Measurements from ENCODE around the gene ARHGDIA.

The ARHGDIA gene

DNA sequence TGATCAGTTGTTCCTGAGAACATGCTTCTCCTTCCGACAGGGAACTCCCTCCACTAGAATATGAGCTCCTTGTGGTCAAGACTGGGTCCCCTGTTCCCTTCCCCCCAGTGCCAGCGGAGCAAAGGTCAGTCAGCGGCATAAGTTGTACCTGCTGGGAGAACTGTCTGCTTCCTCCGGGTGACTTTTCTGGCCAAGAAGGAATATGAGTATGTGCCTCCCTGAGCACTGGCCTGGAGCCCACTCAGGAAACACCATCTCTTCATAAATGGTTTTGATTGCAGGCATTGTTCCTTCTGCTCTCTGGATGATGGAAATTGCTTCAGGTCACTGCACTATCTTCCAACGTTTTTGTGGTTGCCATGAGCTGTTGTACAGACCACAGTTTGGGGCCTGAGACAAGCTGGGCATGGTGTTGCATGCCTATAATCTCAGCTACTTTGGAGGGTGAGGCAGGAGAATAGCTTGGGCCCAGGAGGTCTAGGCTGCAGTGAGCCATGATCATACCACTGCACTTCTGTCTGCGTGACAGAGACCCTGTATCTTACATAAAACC lies 7.9 kb downstream of the ARHGDIA start:
- DNase-seq: no peak

- DNase-seq: peak; percentile 100
Observed at GRCh38 chr17:81860756-81861568, 10.2 kb downstream of the ARHGDIA start.

DNA sequence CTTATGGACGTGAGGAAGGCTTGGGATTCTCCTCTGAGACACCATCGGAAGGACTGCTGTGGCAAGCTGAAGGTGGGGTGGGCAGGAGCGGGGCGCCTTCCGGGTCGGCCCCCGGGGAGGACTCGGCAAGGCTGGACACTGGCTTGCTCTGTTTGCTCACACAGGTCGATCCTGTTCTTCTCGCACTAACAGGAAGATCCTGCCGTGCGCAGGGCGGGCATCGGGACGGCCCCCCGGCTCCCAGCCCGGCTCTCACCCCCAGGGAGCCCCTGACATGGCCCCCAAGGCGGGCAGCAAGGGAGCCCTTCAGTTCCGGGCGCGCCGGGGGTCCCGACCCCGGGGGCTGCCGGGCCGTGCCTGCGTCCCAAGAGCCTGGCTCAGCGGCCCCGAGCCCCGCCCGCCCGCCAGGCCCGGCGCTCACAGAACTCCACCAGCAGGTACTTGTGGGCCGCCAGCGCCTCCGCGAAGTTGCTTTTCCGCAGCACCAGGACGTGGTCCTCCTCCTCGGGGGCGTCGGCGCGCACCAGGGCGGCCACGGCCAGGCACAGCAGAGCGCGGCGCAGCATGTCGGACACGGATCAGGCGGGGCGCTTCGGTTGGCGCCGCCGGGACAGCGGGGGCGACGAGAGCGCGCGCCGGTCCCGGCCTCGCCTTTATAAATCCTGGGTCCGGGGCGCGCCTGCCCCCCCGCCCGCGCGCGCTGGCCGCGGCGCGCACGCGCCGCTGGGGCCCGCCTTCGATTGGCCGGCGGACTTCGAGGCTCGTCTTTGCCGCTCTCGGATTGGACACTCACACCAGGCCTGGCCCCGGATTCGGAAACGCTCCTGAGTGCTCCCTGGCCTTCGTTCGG lies 11.0 kb downstream of the ARHGDIA start, which contains the start of gene P4HB:
Gene P4HB (minus strand): TSS at position 630 of the 850 bp plus-strand sequence. CDS start 64 bp downstream, at position 566.
- DNase-seq: peak in 1 of 3 donors; percentile 99

- DNase-seq: peak; percentile 36 to 51 (median 51)
Observed at GRCh38 chr17:81858967-81859905, 11.9 kb downstream of the ARHGDIA start.

DNA sequence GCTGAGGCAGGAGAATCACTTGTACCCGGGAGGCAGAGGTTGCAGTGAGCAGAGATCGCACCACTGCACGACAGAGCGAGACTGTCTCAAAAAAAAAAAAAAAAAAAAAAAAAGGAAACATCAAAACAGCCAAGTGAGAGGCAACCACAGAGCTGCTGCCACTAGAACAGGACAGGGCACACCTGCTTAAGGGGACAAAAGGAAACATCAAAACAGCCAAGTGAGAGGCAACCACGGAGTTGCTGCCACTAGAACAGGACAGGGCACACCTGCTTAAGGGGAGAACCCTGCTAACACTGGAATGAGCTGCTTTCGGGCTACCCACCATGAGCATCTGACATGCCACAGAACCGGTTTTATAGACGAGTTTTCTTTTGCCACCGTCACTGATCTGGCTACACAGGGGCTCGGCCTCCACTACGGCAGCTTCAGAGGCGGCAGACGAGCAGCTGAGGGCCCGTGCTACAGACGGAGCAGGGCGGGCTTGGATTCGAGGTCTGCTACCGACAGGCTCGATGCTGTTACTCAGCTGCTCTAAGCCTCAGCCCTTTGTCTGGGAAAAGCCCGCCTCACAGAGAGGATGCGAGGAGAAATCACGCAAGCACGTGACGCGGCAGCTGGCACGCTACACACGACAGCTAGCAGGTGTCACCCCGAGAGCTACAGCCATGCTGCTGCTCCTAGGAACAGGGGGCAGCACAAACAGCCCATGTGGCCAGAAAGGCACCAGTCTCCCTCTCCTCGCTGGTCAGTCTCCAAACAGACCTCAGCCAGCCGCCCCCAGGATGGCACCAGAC lies 12.8 kb downstream of the ARHGDIA start:
- DNase-seq: no peak

DNA sequence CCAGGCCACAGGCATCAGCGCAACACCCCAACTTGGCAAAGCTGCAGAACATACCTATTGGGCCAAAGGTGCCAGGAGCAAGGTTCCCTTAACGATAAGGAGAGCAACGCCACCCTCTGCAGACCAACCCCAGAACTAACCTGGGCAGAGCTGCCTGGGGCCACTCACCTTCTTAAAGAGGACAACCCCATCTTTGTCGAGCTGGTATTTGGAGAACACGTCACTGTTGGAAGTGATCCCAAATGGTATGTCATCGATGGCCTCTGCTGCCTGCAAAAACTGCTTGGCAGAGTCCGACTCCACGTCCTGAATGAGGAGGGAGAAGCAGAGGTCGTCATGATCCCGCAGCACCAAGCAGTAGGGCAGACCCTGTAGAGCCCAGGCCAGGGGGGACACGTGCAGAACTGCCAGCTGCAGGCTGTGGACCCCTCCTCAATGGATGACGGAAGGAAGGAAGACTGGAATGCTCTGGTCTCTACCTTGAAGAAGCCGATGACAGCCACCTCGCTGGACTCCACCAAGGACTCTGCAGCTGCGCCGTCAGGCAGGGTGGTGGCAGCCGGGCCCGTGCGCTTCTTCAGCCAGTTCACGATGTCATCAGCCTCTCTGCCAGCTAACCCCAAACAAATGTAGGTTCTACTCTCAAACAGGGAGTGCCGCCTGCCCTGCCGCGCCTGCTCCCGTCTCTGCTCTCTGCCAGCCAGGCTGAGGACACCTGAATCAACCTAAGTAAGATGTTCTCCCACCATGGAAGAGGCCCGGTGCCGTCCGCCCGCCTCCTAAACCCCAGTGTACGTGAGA lies 16.0 kb downstream of the ARHGDIA start:
- no peak for DNase-seq

DNA sequence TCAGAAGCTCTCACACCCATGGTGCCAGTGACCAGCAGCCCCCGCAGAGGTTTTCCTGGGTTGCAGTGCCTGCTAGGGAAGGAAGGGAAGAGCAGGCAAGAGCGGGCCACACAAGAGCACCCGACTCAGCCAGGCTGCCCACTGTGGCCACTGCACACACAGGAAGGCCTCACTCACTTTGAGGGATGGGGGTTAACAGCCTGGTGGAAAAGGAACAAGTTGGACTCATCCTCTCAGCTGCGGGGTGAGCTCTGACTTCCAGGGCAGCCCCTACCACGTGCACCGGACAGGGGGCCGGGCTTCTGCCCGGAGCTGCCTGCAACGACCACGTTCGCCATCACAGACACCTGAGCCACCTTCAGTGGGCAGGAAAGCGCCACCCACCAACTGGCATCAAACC lies 18.9 kb downstream of the ARHGDIA start:
- no peak for DNase-seq

GRCh38 chr17:81851423-81851822 lies 19.7 kb downstream of the ARHGDIA start:
- no peak for DNase-seq

DNA sequence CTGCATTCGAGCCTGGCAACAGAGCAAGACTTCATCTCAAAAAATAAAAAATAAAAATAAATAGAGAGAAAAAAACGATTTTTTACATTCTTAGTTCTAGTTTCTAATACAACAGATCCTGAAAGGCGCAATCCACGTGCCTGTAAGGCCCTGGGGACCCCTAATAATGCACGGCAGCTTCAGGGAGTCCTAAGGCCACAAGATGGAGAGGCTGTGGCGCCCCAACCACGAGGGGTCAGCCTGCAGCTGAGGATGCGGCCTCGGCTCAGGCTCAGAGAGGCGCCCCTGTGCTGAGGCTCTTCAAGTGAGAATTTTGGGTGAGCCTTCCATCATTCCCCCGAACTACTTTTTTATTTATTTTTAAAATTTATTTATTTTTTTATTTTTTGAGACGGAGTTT lies 21.7 kb downstream of the ARHGDIA start:
- DNase-seq: no peak

GRCh38 chr17:81846743-81847689 lies 24.1 kb downstream of the ARHGDIA start:
- no peak for DNase-seq

- no peak for DNase-seq
Observed at GRCh38 chr17:81845881-81846742, 25.0 kb downstream of the ARHGDIA start.

DNA sequence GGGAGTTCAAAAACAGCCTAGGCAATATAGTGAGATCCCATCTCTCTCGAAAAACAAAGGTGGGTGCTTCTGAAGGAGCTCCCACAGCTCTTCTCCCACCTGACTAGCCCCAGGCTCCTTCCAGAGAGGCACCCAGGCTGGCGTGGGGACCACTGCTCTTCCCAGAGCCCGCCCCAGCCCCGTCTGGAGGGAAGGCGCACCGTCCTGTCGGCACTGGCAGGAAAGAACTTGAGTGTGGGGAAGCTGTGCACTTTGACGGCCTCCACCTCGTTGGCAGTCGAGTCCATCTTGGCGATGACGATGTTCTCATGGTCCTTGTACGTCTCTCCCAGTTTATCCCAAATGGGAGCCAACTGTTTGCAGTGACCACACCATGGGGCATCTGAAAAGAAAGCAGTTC lies 25.8 kb downstream of the ARHGDIA start:
- no peak for DNase-seq

GRCh38 chr17:81844887-81845286 lies 26.2 kb downstream of the ARHGDIA start:
- DNase-seq: no peak

GRCh38 chr17:81844327-81844851 lies 26.7 kb downstream of the ARHGDIA start:
- DNase-seq: no peak

DNA sequence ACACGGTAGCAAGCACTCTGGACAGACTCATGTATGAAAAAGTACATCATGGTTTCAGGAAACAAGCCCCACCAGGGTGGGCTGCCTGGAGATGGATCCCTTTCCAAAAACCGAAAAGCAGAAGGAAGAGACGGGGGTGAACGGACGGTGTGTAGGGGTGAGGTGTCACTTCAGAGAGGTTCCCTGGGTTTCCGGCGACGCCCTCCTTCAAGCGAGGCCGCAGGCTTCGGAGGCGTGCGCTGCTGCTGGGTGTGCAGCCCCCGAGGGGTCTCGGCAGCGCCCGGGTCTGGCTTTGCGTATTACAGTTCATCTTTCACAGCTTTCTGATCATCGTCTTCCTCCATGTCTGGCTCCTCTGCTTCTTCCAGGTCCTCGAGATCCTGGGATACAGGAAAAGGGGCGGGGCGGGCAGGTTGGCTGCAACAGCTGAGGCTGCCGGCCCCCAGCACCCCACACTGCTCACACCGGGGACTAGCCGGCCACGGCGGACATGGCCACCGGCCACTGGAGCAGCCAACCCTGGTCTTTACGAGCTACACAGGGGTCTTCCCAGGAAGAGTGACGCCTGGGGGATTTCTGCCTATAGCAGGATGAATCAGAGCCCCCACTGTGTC lies 27.3 kb downstream of the ARHGDIA start:
- DNase-seq: no peak

- no peak for DNase-seq
Observed at GRCh38 chr17:81842725-81843504, 28.2 kb downstream of the ARHGDIA start.

DNA sequence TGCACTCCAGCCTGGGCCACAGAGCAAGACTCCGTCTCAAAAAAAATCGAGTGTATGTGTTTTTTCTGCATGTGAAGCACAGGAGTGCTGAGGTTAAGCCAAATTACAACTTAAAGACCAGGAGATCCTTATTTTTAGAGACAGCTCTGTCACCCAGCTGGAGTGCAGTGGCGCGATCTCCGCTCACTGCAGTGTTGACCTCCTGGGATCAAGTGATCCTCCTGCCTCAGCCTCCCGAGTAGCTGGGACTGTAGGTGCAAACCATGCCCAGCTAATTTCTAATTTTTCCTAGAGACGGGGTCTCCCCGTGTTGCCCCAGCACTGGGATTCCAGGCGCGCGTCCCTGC lies 28.8 kb downstream of the ARHGDIA start:
- DNase-seq: no peak

Data from suppressor macrophage treated with lipopolysaccharide for 1 hour (primary cell).